Lower lobe of right lung (tissue), 2 donors: ENCODE data around the gene UNC5C. TPM values are rescaled to one million over a fixed set of nuclear protein-coding genes. Genes with fewer than 3 reads are reported as not detected.

Experiments
- ATAC-seq, 2 donors: fragments of 200-7000 bp; cut with Tn5 transposase; one replicate each; pipeline ENCODE4 v1.9.1; 2020 to 2022; ENCODE audit warnings: mild to moderate bottlenecking in 2 of 2, moderate library complexity in 2 of 2
- DNase-seq: peaks from one replicate; pipeline ENCODE4 v3.0.0-alpha.2; 2020
- H3K27ac ChIP-seq: fragments of 200-600 bp; one replicate; pipeline ENCODE4 v1.8.0; 2022
- H3K27me3 ChIP-seq: fragments of 200-600 bp; one replicate; pipeline ENCODE4 v1.8.0; 2022; ENCODE audit warnings: low read depth
- H3K36me3 ChIP-seq: fragments of 200-600 bp; one replicate; pipeline ENCODE4 v1.8.0; 2022; ENCODE audit warnings: mild to moderate bottlenecking
- H3K4me1 ChIP-seq: fragments of 200-600 bp; one replicate; pipeline ENCODE4 v1.8.0; 2022
- H3K4me3 ChIP-seq: fragments of 200-600 bp; one replicate; pipeline ENCODE4 v1.8.0; 2022; ENCODE audit warnings: mild to moderate bottlenecking
- H3K9me3 ChIP-seq: fragments of 200-600 bp; one replicate; pipeline ENCODE4 v1.8.0; 2022
- intact Hi-C: fragments of 100-400 bp; cut with DNase I; formaldehyde crosslinking; loops from one replicate; pipeline ENCODE4 v1.11.0; 2022
- total RNA-seq: library from RNA; stranded (reverse); fragmentation: NEBNext Ultra II Directional; extraction: Animal tissue kit (Norgen Biotek cat#: 25700); gene quantifications from one replicate; pipeline ENCODE4 v1.2.1, GENCODE V29; 2021
- TF ChIP-seq, protein P1 (sequence below): fragments of 200-600 bp; IDR thresholded peaks from one replicate; pipeline ENCODE4 v1.8.0; 2022; ENCODE audit warnings: antibody characterized with exemption, mild to moderate bottlenecking
- donor health status: DM: no; HTN: yes; CAD: no; lungs with severe emphysema.

The UNC5C gene
- total RNA-seq, 1 donor from 2014 or later, result 5.1 TPM

DNA sequence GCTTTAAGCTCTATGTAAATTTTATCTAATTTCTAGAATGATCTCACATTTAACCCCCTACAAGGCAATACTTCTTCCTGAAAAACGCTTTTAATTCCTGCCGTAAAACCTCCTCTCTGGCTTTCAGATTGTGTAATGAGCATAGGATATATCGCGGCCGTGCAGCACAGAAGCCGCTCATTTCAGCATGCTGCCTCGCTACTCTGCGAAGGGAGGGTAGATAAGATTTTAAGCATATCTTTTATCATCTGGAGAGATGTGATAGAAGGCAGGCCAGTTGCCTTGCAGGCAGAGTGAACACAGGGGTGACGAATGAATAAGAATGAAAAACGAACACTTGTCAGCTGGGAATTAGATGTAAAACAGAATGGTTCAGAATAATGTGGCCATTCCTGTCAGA, 265.5 kb downstream of the UNC5C start:
- H3K27ac ChIP-seq, result no peak overlapping the region
- no peak for DNase-seq
- no peak for ATAC-seq
- H3K4me1 ChIP-seq, result no peaks in the 10 kb centered on the region
- intact Hi-C loops, result no loop called here
- H3K4me3 ChIP-seq, result no peak overlapping the region
- no peaks in the 10 kb centered on the region for H3K27me3 ChIP-seq
- no peaks in the 10 kb centered on the region for H3K9me3 ChIP-seq
- TF ChIP-seq, protein P1, sequence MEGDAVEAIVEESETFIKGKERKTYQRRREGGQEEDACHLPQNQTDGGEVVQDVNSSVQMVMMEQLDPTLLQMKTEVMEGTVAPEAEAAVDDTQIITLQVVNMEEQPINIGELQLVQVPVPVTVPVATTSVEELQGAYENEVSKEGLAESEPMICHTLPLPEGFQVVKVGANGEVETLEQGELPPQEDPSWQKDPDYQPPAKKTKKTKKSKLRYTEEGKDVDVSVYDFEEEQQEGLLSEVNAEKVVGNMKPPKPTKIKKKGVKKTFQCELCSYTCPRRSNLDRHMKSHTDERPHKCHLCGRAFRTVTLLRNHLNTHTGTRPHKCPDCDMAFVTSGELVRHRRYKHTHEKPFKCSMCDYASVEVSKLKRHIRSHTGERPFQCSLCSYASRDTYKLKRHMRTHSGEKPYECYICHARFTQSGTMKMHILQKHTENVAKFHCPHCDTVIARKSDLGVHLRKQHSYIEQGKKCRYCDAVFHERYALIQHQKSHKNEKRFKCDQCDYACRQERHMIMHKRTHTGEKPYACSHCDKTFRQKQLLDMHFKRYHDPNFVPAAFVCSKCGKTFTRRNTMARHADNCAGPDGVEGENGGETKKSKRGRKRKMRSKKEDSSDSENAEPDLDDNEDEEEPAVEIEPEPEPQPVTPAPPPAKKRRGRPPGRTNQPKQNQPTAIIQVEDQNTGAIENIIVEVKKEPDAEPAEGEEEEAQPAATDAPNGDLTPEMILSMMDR, result no peak
- H3K36me3 ChIP-seq, result no peaks in the 10 kb centered on the region

GRCh38 chr4:95272797-95273196, 276.0 kb downstream of the UNC5C start:
- Histone ChIP-seq H3K4me1 (no peaks in the 10 kb centered on the region), H3K36me3 (no peaks in the 10 kb centered on the region), H3K27ac (no peak overlapping the region), H3K27me3 (no peaks in the 10 kb centered on the region), H3K4me3 (no peak overlapping the region), H3K9me3 (no peaks in the 10 kb centered on the region)
- DNase-seq (no peak), ATAC-seq (no peak)
- intact Hi-C loops, result no loop called here
- TF ChIP-seq, protein P1, result no peak

- Histone ChIP-seq H3K27me3 (no peaks in the 10 kb centered on the region), H3K4me1 (no peaks in the 10 kb centered on the region), H3K4me3 (no peak overlapping the region), H3K36me3 (no peaks in the 10 kb centered on the region), H3K9me3 (no peaks in the 10 kb centered on the region), H3K27ac (no peak overlapping the region)
- TF ChIP-seq, protein P1, result no peak
- ATAC-seq, result no peak
- intact Hi-C loops, result no loop called here
- DNase-seq, result no peak
Observed at GRCh38 chr4:95272036-95272435, 276.7 kb downstream of the UNC5C start.

DNA sequence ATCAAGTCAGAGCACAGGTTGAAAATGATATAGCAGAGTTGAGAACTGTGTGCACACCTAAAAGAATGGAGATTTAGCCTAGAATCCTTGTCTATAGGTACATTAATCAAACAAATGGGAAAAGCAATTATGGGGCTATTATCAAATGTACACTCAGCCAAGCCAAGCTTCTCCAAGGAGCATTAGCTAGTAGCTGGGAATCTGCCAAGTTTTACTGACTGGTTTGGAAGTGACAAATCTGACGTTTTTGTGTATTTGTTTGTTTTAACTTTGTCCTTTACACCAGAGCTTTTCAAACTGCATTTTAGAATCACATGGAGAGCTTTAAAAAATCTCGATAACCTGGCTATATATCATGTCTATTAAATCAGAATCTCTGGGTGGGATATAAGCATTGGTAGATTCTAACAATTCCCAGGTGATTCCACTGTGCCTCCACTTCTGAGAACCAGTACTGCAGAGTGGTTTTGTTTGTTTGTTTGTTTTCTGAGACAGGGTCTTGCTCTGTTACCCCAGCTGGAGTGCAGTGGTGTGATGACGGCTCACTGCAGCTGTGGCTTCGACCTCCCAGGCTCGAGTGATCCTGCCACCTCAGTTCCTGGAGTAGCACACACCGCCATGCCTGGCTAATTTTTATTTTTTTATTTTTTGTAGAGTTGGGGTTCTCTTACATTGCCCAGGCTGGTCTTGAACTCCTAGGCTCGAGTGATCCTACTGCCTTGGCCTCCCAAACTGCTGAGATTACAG, 279.8 kb downstream of the UNC5C start:
- Histone ChIP-seq H3K27ac (no peak overlapping the region), H3K4me1 (no peaks in the 10 kb centered on the region), H3K27me3 (no peaks in the 10 kb centered on the region), H3K9me3 (no peaks in the 10 kb centered on the region), H3K4me3 (no peak overlapping the region), H3K36me3 (no peaks in the 10 kb centered on the region)
- TF ChIP-seq, protein P1, result no peak
- intact Hi-C loops, result no loop called here
- no peak for ATAC-seq
- DNase-seq, result no peak

GRCh38 chr4:95267081-95267480, 281.7 kb downstream of the UNC5C start:
- no peak overlapping the region for H3K27ac ChIP-seq
- no peaks in the 10 kb centered on the region for H3K4me1 ChIP-seq
- TF ChIP-seq, protein P1, result no peak
- intact Hi-C loops, result no loop called here
- H3K9me3 ChIP-seq, result no peaks in the 10 kb centered on the region
- no peak overlapping the region for H3K4me3 ChIP-seq
- no peak for ATAC-seq
- no peaks in the 10 kb centered on the region for H3K27me3 ChIP-seq
- no peak for DNase-seq
- no peaks in the 10 kb centered on the region for H3K36me3 ChIP-seq
